ENCODE data around the gene PTPN9.

PTPN9 gene

DNA sequence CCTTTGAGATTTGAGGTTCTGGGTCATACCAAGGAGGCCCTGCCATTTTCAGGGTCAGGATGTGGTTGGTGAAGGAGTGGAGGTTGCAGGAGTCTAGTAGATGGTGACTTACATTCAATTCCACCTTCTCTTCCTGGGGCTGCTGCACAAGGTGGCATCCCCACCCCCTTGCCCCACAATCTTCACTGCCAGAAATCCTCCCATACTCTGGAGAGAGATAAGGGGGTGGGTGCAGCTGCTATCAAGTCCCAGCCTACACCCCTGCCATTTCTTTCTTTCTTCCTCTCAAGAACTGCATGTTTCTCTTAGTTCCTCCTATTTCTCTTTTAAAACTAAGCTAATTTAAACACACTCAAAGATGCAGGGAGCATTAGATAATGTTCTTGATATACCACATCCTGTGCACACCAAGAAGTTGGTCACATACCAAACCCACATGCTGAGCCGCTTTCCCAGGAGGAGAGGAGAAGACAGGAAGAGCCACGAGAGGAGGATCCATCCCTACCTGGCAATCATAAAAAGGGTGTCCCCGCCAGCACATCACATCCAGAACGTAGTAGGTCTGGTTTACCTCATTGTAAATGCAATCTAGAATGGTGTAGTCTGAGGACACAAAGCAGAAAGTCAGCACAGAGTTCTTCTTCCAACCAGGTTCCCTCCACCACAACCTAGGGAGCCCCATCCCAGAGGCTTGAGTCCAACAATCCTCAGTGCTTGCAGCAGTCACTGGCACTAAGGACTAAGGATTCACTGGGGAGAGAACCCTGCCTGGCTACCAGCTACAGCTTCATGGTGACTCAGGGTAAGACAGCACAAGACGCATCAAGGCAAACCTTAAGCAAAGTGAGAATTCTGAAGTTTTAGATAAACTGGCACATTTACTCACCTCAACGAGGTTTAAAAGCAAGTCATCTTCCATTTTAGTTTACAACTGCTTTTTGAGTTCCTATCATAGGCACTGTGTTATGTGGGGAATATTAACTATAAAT is 27.9 kb upstream of the PTPN9 start:
- H3K36me3 ChIP-seq (replicated peaks; ENCODE audit: insufficient read depth, low read length): no peaks in the 10 kb centered on the region; the same call in 1 of the 2 replicates
- H3K9ac ChIP-seq (ENCODE audit: low read length): no peak overlapping the region
- TF ChIP-seq EZH2phosphoT487 (IDR thresholded peaks at IDR 0.05; ENCODE audit: low read length): no peak
- TF ChIP-seq CTCF (IDR thresholded peaks at IDR 0.05; ENCODE audit: low read length): no peak
- no peak for TF ChIP-seq EZH2 (optimal IDR thresholded peaks at IDR 0.05; ENCODE audit: low read depth, low read length)
- DNase-seq: no peak
- no peaks in the 10 kb centered on the region for H3K27me3 ChIP-seq (replicated peaks; ENCODE audit: insufficient read depth, low read length)
- no peaks in the 10 kb centered on the region for H4K20me1 ChIP-seq (ENCODE audit: insufficient read depth, low read length)
- no peaks in the 10 kb centered on the region for H3F3A ChIP-seq (ENCODE audit: insufficient read depth, low read length)
- H3K79me2 ChIP-seq (ENCODE audit: low read length): no peaks in the 10 kb centered on the region
- no peaks in the 10 kb centered on the region for H3K4me1 ChIP-seq (ENCODE audit: low read length)
- no peak overlapping the region for H2AFZ ChIP-seq (ENCODE audit: low read length)
- no peak overlapping the region for H3K4me3 ChIP-seq (ENCODE audit: low read length)
- H3K9me3 ChIP-seq (replicated peaks; ENCODE audit: insufficient read depth, low read length): no peaks in the 10 kb centered on the region
- no peak overlapping the region for H3K27ac ChIP-seq (ENCODE audit: low read length)
- H3K4me2 ChIP-seq (ENCODE audit: low read depth, low read length): no peak overlapping the region
- no peaks in the 10 kb centered on the region for H3K9me2 ChIP-seq (replicated peaks; ENCODE audit: insufficient read depth, low read length)

- Histone ChIP-seq H3K36me3 (replicated peaks; ENCODE audit: insufficient read depth, low read length) (no peaks in the 10 kb centered on the region; the same call in 1 of the 2 replicates), H3K27ac (ENCODE audit: low read length) (no peak overlapping the region), H3K9me3 (replicated peaks; ENCODE audit: insufficient read depth, low read length) (no peaks in the 10 kb centered on the region)
These were observed 26.9 kb upstream of the PTPN9 start for GRCh38 chr15:75606026-75606425.

DNA sequence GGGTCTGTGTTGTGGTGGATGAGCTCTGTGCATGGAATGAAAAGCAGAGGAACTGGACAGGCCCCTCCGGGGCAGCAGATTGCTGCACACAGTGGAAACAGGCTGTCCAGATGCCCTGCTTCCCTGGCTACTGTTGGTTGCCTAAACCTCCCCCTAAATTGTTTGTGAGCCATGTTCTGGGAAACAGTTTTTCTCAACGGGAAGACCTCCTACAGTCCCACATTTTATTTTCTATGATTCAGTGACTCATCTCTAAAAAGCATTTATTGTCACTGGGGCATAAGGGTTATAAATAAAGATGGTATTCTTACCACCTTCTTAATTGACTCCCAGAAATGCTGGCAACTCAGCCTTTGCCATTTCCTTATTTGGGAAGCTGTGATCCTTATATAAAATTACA is 20.3 kb upstream of the PTPN9 start:
- no peak overlapping the region for H3K4me3 ChIP-seq (ENCODE audit: low read length)
- H2AFZ ChIP-seq (ENCODE audit: low read length): no peak overlapping the region
- H3K27ac ChIP-seq (ENCODE audit: low read length): no peak overlapping the region
- DNase-seq: no peak
- H3K27me3 ChIP-seq (replicated peaks; ENCODE audit: insufficient read depth, low read length): no peaks in the 10 kb centered on the region
- H3K4me1 ChIP-seq (ENCODE audit: low read length): no peaks in the 10 kb centered on the region
- no peaks in the 10 kb centered on the region for H3K79me2 ChIP-seq (ENCODE audit: low read length)
- H4K20me1 ChIP-seq (ENCODE audit: insufficient read depth, low read length): no peaks in the 10 kb centered on the region
- H3K36me3 ChIP-seq (replicated peaks; ENCODE audit: insufficient read depth, low read length): no peaks in the 10 kb centered on the region
- H3K9me3 ChIP-seq (replicated peaks; ENCODE audit: insufficient read depth, low read length): no peaks in the 10 kb centered on the region
- no peaks in the 10 kb centered on the region for H3K9me2 ChIP-seq (replicated peaks; ENCODE audit: insufficient read depth, low read length)
- no peaks in the 10 kb centered on the region; the same call in 1 of the 2 replicates for H3F3A ChIP-seq (ENCODE audit: insufficient read depth, low read length)
- TF ChIP-seq EZH2 (optimal IDR thresholded peaks at IDR 0.05; ENCODE audit: low read depth, low read length): no peak
- TF ChIP-seq CTCF (IDR thresholded peaks at IDR 0.05; ENCODE audit: low read length): no peak
- no peak for TF ChIP-seq EZH2phosphoT487 (IDR thresholded peaks at IDR 0.05; ENCODE audit: low read length)
- no peak overlapping the region for H3K9ac ChIP-seq (ENCODE audit: low read length)
- no peak overlapping the region for H3K4me2 ChIP-seq (ENCODE audit: low read depth, low read length)

More at GRCh38 chr15:75606026-75606425, 26.9 kb upstream of the PTPN9 start:
- no peak for TF ChIP-seq CTCF (IDR thresholded peaks at IDR 0.05; ENCODE audit: low read length)
- TF ChIP-seq EZH2phosphoT487 (IDR thresholded peaks at IDR 0.05; ENCODE audit: low read length): no peak
- no peak for TF ChIP-seq EZH2 (optimal IDR thresholded peaks at IDR 0.05; ENCODE audit: low read depth, low read length)
- Histone ChIP-seq H2AFZ (ENCODE audit: low read length) (no peak overlapping the region), H4K20me1 (ENCODE audit: insufficient read depth, low read length) (no peaks in the 10 kb centered on the region), H3K79me2 (ENCODE audit: low read length) (no peaks in the 10 kb centered on the region), H3K9ac (ENCODE audit: low read length) (no peak overlapping the region), H3K27me3 (replicated peaks; ENCODE audit: insufficient read depth, low read length) (no peaks in the 10 kb centered on the region), H3K4me1 (ENCODE audit: low read length) (no peaks in the 10 kb centered on the region), H3F3A (ENCODE audit: insufficient read depth, low read length) (no peaks in the 10 kb centered on the region; the same call in 1 of the 2 replicates), H3K9me2 (replicated peaks; ENCODE audit: insufficient read depth, low read length) (no peaks in the 10 kb centered on the region), H3K4me3 (ENCODE audit: low read length) (no peak overlapping the region), H3K4me2 (ENCODE audit: low read depth, low read length) (no peak overlapping the region)
- no peak for DNase-seq

Measured in MM.1S (cell line).